ENCODE results near the gene PAFAH1B1. TPM values are rescaled to one million over a fixed set of nuclear protein-coding genes. Genes with fewer than 3 reads are reported as not detected.

The PAFAH1B1 gene
- total RNA-seq, 2 donors from 2014 or later, result 102 to 164 TPM

DNA sequence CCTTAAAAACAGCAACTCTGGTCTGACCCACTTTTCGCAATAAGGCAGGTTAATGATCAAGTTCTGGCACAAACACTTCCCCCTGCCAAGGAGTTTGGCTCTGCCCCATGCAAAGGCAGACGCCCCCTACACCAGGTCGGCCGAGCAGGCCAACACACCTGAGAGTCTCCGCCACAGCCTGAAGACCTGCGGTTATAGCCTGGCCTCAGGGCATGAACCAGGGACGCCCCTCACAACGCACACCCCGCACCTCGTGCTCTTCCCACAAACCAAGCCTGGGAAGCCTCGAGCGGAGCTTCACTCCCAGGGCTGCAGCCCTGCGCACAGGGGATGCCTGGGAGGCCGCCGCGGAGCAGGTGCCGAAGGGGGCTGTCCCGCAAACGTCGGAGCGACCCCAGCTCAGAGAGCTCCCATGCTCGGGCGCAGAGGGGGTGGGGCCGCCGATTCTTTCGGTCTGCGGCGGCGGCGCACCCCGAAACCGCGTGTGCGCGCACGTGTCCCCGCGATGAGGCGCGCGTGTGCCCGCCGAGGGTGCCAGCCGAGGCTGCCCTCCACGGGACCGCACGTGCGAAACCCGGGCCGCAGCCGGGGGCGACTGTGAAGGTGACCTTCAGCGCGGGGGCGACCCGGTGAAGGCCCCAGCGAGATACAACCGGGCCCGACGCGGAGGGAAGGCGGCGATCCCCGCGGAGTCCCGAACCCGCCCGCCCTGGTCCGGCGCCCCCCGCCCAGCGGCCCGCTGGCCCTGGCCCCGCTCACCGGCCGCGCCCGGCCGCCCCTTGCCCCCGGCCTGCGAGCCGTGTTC lies 117.6 kb downstream of the PAFAH1B1 start:
- Histone ChIP-seq H3K4me3 (peak overlapping the region; percentile 70), H3K9me3 (no peaks in the 10 kb centered on the region), H3K27ac (peak overlapping the region in 1 of 2 donors; percentile 14), H3K27me3 (replicated peaks; ENCODE audit: insufficient read depth) (no peaks in the 10 kb centered on the region), H3K36me3 (no peaks in the 10 kb centered on the region), H3K4me1 (ENCODE audit: control insufficient read depth in 1 of 2, low read depth in 2 of 2) (peaks cover 40 to 47% of the 10 kb centered on the region in 2 donors)
- no peak for ATAC-seq (ENCODE audit: insufficient number of reproducible peaks, low FRiP score, low read depth)
- TF ChIP-seq, protein P1, sequence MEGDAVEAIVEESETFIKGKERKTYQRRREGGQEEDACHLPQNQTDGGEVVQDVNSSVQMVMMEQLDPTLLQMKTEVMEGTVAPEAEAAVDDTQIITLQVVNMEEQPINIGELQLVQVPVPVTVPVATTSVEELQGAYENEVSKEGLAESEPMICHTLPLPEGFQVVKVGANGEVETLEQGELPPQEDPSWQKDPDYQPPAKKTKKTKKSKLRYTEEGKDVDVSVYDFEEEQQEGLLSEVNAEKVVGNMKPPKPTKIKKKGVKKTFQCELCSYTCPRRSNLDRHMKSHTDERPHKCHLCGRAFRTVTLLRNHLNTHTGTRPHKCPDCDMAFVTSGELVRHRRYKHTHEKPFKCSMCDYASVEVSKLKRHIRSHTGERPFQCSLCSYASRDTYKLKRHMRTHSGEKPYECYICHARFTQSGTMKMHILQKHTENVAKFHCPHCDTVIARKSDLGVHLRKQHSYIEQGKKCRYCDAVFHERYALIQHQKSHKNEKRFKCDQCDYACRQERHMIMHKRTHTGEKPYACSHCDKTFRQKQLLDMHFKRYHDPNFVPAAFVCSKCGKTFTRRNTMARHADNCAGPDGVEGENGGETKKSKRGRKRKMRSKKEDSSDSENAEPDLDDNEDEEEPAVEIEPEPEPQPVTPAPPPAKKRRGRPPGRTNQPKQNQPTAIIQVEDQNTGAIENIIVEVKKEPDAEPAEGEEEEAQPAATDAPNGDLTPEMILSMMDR (IDR thresholded peaks at IDR 0.05), result no peak
- no peak for DNase-seq (ENCODE audit: low spot score)

DNA sequence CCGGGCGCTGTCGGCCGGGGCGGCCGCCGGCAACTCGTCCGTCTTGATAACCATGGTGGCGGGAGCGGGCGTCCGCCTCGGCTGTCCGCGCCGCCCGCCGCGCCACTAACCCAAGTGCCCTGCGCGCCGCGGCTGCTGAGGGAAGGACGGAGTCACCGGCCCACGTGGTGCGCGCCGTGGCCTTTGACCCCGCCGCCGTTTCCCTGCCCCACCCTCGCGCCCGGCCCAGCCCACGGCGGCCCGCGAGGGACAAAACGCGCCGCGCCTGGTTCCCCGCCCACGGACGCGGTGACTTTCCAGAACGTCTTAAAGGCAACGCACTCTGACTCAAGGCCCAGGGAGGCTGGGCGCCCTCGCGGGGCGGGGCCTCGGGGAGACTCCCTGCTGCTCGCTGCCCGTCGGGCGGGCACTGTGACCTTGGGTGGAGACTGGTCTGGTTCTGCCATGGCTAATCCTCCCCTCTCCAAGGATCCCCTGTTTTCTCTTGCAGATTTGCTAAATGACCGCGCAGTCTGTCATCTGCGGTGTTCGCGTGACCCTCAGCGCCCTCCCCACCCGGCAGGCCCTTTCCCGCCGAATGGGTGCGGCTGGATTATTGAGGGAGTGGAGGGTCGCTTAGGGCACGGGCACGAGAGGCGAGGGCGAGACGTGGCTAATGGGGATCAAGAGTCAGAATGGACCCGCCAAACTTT lies 118.3 kb downstream of the PAFAH1B1 start, which contains the start of gene CLUH:
TSS of gene CLUH (minus strand) at position 157 of the 692 bp plus-strand sequence. CDS start at position 54, 103 bp downstream.
- Histone ChIP-seq H3K4me3 (peak within 1 kb of the TSS; percentile 70), H3K27me3 (replicated peaks; ENCODE audit: insufficient read depth) (no peaks in the 10 kb centered on the region), H3K36me3 (no peaks in the 10 kb centered on the region), H3K27ac (peak within 1 kb of the TSS in 1 of 2 donors; percentile 14), H3K4me1 (ENCODE audit: control insufficient read depth in 1 of 2, low read depth in 2 of 2) (peaks cover 40 to 47% of the 10 kb centered on the region in 2 donors), H3K9me3 (no peaks in the 10 kb centered on the region)
- TF ChIP-seq, protein P1 (IDR thresholded peaks at IDR 0.05), result no peak
- peak; percentile 86 for DNase-seq (ENCODE audit: low spot score)
- ATAC-seq (ENCODE audit: insufficient number of reproducible peaks, low FRiP score, low read depth), result peak; percentile 91

DNA sequence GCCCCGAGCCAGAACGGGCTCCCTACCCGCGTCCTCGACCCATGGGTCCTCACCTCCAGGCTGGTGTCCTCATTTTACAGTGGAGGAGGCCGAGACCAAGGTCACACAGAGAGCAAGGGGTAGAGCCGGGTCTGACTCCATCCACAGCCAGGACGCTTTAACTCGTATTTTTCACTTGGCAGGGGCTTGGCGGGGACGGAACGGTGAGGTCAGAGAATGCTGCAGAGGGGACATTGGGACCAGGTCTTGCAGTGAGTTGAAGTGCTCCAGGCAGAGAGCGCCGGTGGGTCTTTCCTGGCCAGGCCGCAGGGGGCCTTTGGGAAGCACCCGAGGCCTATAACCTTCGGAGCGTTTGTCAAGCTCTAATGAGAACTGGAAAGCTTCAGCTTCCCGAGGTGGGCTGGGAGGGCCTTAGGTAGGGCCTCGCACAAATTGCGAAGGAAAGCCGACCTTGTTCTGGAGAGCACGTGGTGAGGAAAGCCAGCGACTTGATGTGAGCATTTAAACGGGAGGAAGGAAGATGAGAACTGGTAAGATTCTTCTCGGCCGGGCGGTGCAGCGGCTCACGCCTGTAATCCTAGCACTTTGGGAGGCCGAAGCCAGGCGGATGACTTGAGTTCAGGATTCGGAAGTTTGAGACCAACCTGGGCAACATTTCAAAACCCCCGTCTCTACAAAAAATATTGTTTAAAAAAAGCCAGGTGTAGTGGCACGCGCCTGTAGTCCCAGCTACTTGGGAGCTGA lies 119.0 kb downstream of the PAFAH1B1 start:
- TF ChIP-seq, protein P1 (IDR thresholded peaks at IDR 0.05), result no peak
- ATAC-seq (ENCODE audit: insufficient number of reproducible peaks, low FRiP score, low read depth) (no peak), DNase-seq (ENCODE audit: low spot score) (no peak)
- Histone ChIP-seq H3K9me3 (no peaks in the 10 kb centered on the region), H3K4me1 (ENCODE audit: control insufficient read depth in 1 of 2, low read depth in 2 of 2) (peaks cover 36 to 43% of the 10 kb centered on the region in 2 donors), H3K36me3 (no peaks in the 10 kb centered on the region), H3K4me3 (peak overlapping the region; percentile 70), H3K27me3 (replicated peaks; ENCODE audit: insufficient read depth) (no peaks in the 10 kb centered on the region), H3K27ac (no peak overlapping the region)

DNA sequence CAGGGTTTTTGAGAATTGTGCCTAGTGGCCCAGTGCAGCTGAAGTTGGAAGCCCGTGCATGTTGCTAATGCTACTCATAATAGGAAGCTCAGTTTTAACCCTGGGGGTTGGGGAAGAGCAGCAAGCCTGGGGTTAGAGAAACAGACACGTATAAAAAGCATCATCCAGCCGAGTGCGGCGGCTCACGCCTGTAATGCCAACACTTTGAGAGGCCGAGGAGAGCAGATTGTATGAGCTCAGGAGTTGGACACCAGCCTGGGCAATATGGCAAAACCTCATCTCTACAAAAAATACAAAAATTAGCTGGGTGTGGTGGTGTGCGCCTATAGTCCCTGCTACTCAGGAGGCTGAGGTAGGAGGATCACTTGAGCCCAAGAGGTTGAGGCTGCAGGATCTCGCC lies 120.4 kb downstream of the PAFAH1B1 start:
- TF ChIP-seq, protein P1 (IDR thresholded peaks at IDR 0.05), result no peak
- Histone ChIP-seq H3K27me3 (replicated peaks; ENCODE audit: insufficient read depth) (no peaks in the 10 kb centered on the region), H3K4me3 (no peak overlapping the region), H3K36me3 (no peaks in the 10 kb centered on the region), H3K27ac (no peak overlapping the region), H3K9me3 (no peaks in the 10 kb centered on the region), H3K4me1 (ENCODE audit: control insufficient read depth in 1 of 2, low read depth in 2 of 2) (peaks cover 23 to 29% of the 10 kb centered on the region in 2 donors)
- DNase-seq (ENCODE audit: low spot score) (no peak), ATAC-seq (ENCODE audit: insufficient number of reproducible peaks, low FRiP score, low read depth) (no peak)
